WTC11 (cell line): ENCODE results near the gene STARD9. TPM values are rescaled to one million over a fixed set of nuclear protein-coding genes. Genes with fewer than 3 reads are reported as not detected.

Source experiments
- ATAC-seq: fragments of 200-7000 bp; cut with Tn5 transposase; 2 replicates; pipeline ENCODE4 v1.10.0; 2021; ENCODE audit warnings: mild to moderate bottlenecking, moderate library complexity
- CTCF ChIA-PET: fragments of 300-600 bp; sonication (Branson Sonifier 250); formaldehyde crosslinking; loops from one replicate; lab custom pipeline; 2021; ENCODE audit warnings: antibody characterized with exemption; lab: Charles Lee
- POLR2A ChIA-PET: fragments of 350-600 bp; sonication (Branson Sonifier 250); formaldehyde crosslinking; loops from one replicate; lab custom pipeline; 2021; ENCODE audit warnings: antibody characterized with exemption; lab: Charles Lee
- DNase-seq: peaks from one replicate; pipeline ENCODE4 v3.0.0; 2021; ENCODE audit warnings: low spot score
- H3K27ac Mint-ChIP-seq: 2 replicates; pipeline ENCODE4 v1.8.0; 2021; ENCODE audit warnings: mixed read lengths
- H3K27me3 Mint-ChIP-seq: 2 replicates; pipeline ENCODE4 v1.8.0; 2021; ENCODE audit warnings: low read depth, mild to moderate bottlenecking, moderate library complexity, mixed read lengths
- H3K36me3 Mint-ChIP-seq: 2 replicates; pipeline ENCODE4 v1.8.0; 2021; ENCODE audit warnings: mixed read lengths
- H3K4me1 Mint-ChIP-seq: 2 replicates; pipeline ENCODE4 v1.8.0; 2022; ENCODE audit warnings: mixed read lengths
- H3K4me3 Mint-ChIP-seq: 2 replicates; pipeline ENCODE4 v1.8.0; 2021; ENCODE audit warnings: mild to moderate bottlenecking, moderate library complexity, mixed read lengths
- H3K9me3 Mint-ChIP-seq: 2 replicates; pipeline ENCODE4 v1.8.0; 2021; ENCODE audit warnings: mixed read lengths
- CREB1 ChIP-seq: sonication (generic); formaldehyde crosslinking; IDR thresholded peaks from 2 replicates; pipeline ENCODE4 v1.8.0; 2023; ENCODE audit warnings: mild to moderate bottlenecking, missing genetic modification reagents
- FOXK1 ChIP-seq: sonication (generic); formaldehyde crosslinking; IDR thresholded peaks from 2 replicates; pipeline ENCODE4 v1.8.0; 2022; ENCODE audit warnings: mild to moderate bottlenecking, moderate library complexity, missing genetic modification reagents
- KAT7 ChIP-seq: sonication (generic); formaldehyde crosslinking; IDR thresholded peaks from 2 replicates; pipeline ENCODE4 v1.8.1; 2023; ENCODE audit warnings: missing genetic modification reagents, mild to moderate bottlenecking, borderline replicate concordance
- MYBL2 ChIP-seq: sonication (generic); formaldehyde crosslinking; IDR thresholded peaks from 2 replicates; pipeline ENCODE4 v1.8.1; 2023; ENCODE audit warnings: mild to moderate bottlenecking, moderate library complexity, missing genetic modification reagents
- NFYB ChIP-seq: sonication (generic); formaldehyde crosslinking; conservative IDR thresholded peaks from 2 replicates; pipeline ENCODE4 v1.8.0; 2022; ENCODE audit warnings: low read depth, missing genetic modification reagents
- PRDM15 ChIP-seq: sonication (generic); formaldehyde crosslinking; IDR thresholded peaks from 2 replicates; pipeline ENCODE4 v1.8.0; 2022; ENCODE audit warnings: missing genetic modification reagents
- USF1 ChIP-seq: sonication (generic); formaldehyde crosslinking; IDR thresholded peaks from 2 replicates; pipeline ENCODE4 v1.8.0; 2022; ENCODE audit warnings: mild to moderate bottlenecking, missing genetic modification reagents
- ZBTB43 ChIP-seq: sonication (generic); formaldehyde crosslinking; IDR thresholded peaks from 2 replicates; pipeline ENCODE4 v1.8.1; 2023; ENCODE audit warnings: mild to moderate bottlenecking, missing genetic modification reagents
- ZNF121 ChIP-seq: sonication (generic); formaldehyde crosslinking; IDR thresholded peaks from 2 replicates; pipeline ENCODE4 v1.8.0; 2023; ENCODE audit warnings: missing genetic modification reagents
- ZNF425 ChIP-seq: fragments of 250-450 bp; sonication (Bioruptor Pico); conservative IDR thresholded peaks from 2 replicates; pipeline ENCODE4 v1.9.0; 2021; ENCODE audit warnings: mild to moderate bottlenecking
- ZSCAN18 ChIP-seq: fragments of 250-450 bp; sonication (Bioruptor Pico); IDR thresholded peaks from 2 replicates; pipeline ENCODE4 v2.1.2; 2022; ENCODE audit warnings: mild to moderate bottlenecking, moderate library complexity
- total RNA-seq: library from RNA; stranded (reverse); gene quantifications from 3 replicates; pipeline ENCODE4 v1.2.3, GENCODE V29; 2021
- TF ChIP-seq, protein P1 (sequence below): sonication (generic); formaldehyde crosslinking; conservative IDR thresholded peaks from 2 replicates; pipeline ENCODE4 v1.8.1; 2022; ENCODE audit warnings: mild to moderate bottlenecking, missing genetic modification reagents
- TF ChIP-seq, protein P2 (sequence below): sonication (generic); formaldehyde crosslinking; IDR thresholded peaks from 2 replicates; pipeline ENCODE4 v1.8.1; 2022; ENCODE audit warnings: missing genetic modification reagents, borderline replicate concordance
- TF ChIP-seq, protein P3 (sequence below): fragments of 200-600 bp; IDR thresholded peaks from 2 replicates; pipeline ENCODE4 v1.8.0; 2022; ENCODE audit warnings: antibody characterized with exemption
- TF ChIP-seq, protein P4 (sequence below): sonication (generic); formaldehyde crosslinking; IDR thresholded peaks from 2 replicates; pipeline ENCODE4 v1.8.0; 2022; ENCODE audit warnings: mild to moderate bottlenecking, missing genetic modification reagents

The STARD9 gene
- total RNA-seq, 1 experiment from 2014 or later, result 5.7 TPM

GRCh38 chr15:42611532-42611931 is 36.1 kb downstream of the STARD9 start:
- H3K4me3 Mint-ChIP-seq, result no peak overlapping the region
- TF ChIP-seq FOXK1 (no peak), ZNF425 (CRISPR knock-in tag) (no peak), MYBL2 (CRISPR knock-in tag) (no peak), ZBTB43 (no peak), PRDM15 (CRISPR knock-in tag) (no peak), ZNF121 (CRISPR knock-in tag) (no peak), ZSCAN18 (no peak), NFYB (no peak), CREB1 (CRISPR knock-in tag) (no peak), USF1 (CRISPR knock-in tag) (no peak), KAT7 (CRISPR knock-in tag) (no peak)
- TF ChIP-seq, protein P1, sequence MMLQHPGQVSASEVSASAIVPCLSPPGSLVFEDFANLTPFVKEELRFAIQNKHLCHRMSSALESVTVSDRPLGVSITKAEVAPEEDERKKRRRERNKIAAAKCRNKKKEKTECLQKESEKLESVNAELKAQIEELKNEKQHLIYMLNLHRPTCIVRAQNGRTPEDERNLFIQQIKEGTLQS (CRISPR knock-in tag), result no peak
- TF ChIP-seq, protein P2, sequence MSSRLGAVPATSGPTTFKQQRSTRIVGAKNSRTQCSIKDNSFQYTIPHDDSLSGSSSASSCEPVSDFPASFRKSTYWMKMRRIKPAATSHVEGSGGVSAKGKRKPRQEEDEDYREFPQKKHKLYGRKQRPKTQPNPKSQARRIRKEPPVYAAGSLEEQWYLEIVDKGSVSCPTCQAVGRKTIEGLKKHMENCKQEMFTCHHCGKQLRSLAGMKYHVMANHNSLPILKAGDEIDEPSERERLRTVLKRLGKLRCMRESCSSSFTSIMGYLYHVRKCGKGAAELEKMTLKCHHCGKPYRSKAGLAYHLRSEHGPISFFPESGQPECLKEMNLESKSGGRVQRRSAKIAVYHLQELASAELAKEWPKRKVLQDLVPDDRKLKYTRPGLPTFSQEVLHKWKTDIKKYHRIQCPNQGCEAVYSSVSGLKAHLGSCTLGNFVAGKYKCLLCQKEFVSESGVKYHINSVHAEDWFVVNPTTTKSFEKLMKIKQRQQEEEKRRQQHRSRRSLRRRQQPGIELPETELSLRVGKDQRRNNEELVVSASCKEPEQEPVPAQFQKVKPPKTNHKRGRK (CRISPR knock-in tag), result no peak
- TF ChIP-seq, protein P3, sequence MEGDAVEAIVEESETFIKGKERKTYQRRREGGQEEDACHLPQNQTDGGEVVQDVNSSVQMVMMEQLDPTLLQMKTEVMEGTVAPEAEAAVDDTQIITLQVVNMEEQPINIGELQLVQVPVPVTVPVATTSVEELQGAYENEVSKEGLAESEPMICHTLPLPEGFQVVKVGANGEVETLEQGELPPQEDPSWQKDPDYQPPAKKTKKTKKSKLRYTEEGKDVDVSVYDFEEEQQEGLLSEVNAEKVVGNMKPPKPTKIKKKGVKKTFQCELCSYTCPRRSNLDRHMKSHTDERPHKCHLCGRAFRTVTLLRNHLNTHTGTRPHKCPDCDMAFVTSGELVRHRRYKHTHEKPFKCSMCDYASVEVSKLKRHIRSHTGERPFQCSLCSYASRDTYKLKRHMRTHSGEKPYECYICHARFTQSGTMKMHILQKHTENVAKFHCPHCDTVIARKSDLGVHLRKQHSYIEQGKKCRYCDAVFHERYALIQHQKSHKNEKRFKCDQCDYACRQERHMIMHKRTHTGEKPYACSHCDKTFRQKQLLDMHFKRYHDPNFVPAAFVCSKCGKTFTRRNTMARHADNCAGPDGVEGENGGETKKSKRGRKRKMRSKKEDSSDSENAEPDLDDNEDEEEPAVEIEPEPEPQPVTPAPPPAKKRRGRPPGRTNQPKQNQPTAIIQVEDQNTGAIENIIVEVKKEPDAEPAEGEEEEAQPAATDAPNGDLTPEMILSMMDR, result no peak
- TF ChIP-seq, protein P4, sequence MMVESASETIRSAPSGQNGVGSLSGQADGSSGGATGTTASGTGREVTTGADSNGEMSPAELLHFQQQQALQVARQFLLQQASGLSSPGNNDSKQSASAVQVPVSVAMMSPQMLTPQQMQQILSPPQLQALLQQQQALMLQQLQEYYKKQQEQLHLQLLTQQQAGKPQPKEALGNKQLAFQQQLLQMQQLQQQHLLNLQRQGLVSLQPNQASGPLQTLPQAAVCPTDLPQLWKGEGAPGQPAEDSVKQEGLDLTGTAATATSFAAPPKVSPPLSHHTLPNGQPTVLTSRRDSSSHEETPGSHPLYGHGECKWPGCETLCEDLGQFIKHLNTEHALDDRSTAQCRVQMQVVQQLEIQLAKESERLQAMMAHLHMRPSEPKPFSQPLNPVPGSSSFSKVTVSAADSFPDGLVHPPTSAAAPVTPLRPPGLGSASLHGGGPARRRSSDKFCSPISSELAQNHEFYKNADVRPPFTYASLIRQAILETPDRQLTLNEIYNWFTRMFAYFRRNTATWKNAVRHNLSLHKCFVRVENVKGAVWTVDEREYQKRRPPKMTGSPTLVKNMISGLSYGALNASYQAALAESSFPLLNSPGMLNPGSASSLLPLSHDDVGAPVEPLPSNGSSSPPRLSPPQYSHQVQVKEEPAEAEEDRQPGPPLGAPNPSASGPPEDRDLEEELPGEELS (CRISPR knock-in tag), result no peak
- TF ChIP-seq, all 79 proteins: peak for 0
- Mint-ChIP-seq H3K27ac (no peak overlapping the region), H3K27me3 (no peaks in the 10 kb centered on the region), H3K9me3 (no peaks in the 10 kb centered on the region), H3K4me1 (peaks cover 4% of the 10 kb centered on the region; the same call in 1 of the 2 replicates), H3K36me3 (no peaks in the 10 kb centered on the region)
- no peak for ATAC-seq
- CTCF ChIA-PET, result no interaction called here
- POLR2A ChIA-PET, result no interaction called here
- DNase-seq, result no peak
